H1 (cell line): ENCODE data around the gene TLK2. TPM values are rescaled to one million over a fixed set of nuclear protein-coding genes. Genes with fewer than 3 reads are reported as not detected.

Experiments used
- ATF3 ChIP-seq: IDR thresholded peaks from 2 replicates; pipeline ENCODE4 v1.6.1; 2011; ENCODE audit warnings: low read depth, mild to moderate bottlenecking, low read length; ENCODE audit not compliant: insufficient read depth
- CHD2 ChIP-seq: IDR thresholded peaks from 2 replicates; pipeline ENCODE4 v1.6.1; 2012; ENCODE audit warnings: low read length, improper control_type of control experiment
- CHD7 ChIP-seq: fragments of 300-600 bp; sonication (generic); IDR thresholded peaks from 2 replicates; pipeline ENCODE4 v1.7.1; 2012; ENCODE audit warnings: low read length, moderate library complexity, mild to moderate bottlenecking, inconsistent platforms; ENCODE audit not compliant: insufficient replicate concordance
- CTBP2 ChIP-seq: IDR thresholded peaks from 2 replicates; pipeline ENCODE4 v1.7.0; 2011; ENCODE audit warnings: borderline replicate concordance, mild to moderate bottlenecking, moderate library complexity, mixed read lengths, low read length; ENCODE audit not compliant: insufficient read depth, insufficient read length
- JUND ChIP-seq: IDR thresholded peaks from 2 replicates; pipeline ENCODE4 v1.6.1; 2011; ENCODE audit warnings: mild to moderate bottlenecking, improper control_type of control experiment, low read length
- KDM5A ChIP-seq: fragments of 200-600 bp; IDR thresholded peaks from 2 replicates; pipeline ENCODE4 v1.7.1; 2012; ENCODE audit warnings: mild to moderate bottlenecking, low read length, inconsistent platforms, mixed read lengths
- POLR2AphosphoS5 ChIP-seq: IDR thresholded peaks from 2 replicates; pipeline ENCODE4 v1.6.1; 2011; ENCODE audit warnings: low read depth, low read length
- SP2 ChIP-seq: IDR thresholded peaks from 2 replicates; pipeline ENCODE4 v1.6.1; 2012; ENCODE audit warnings: mild to moderate bottlenecking, low read length, inconsistent platforms
- USF2 ChIP-seq: IDR thresholded peaks from 2 replicates; pipeline ENCODE4 v1.6.1; 2011; ENCODE audit warnings: low read length, improper control_type of control experiment
- YY1 ChIP-seq: IDR thresholded peaks from 2 replicates; pipeline ENCODE4 v1.6.1; 2011; ENCODE audit warnings: low read depth, mild to moderate bottlenecking, low read length
- ZNF274 ChIP-seq: IDR thresholded peaks from 2 replicates; pipeline ENCODE4 v1.7.0; 2012; ENCODE audit warnings: low read length, borderline replicate concordance; ENCODE audit errors: extremely low read depth
- polyA plus RNA-seq, 7 experiments: library from polyadenylated mRNA; depleted of rRNA in 3 of 7; stranded (reverse) in 5 of 7; unstranded in 2 of 7; fragments of >200 nt in 5 of 7; fragments of 200-250 nt in 2 of 7; gene quantifications; 1 replicate in 5 of 7; 2 replicates in 1 of 7; 4 replicates in 1 of 7; pipeline versions ENCODE4 v1.2.1 to v1.2.3, GENCODE V29; 2011 to 2013; ENCODE audit warnings: missing spikeins in 2 of 7, mixed read lengths in 2 of 7
- total RNA-seq: library from RNA; stranded (reverse); fragmentation: NEBNext Ultra II Directional; extraction: Animal tissue kit (Norgen Biotek cat#: 25700); gene quantifications from 2 replicates; pipeline ENCODE4 v1.2.1, GENCODE V29; 2021

Gene TLK2
- total and polyA plus RNA-seq, 2 of the 8 experiments (the other 6 are each of a cell fraction or from before 2014, with no cell fraction given) = 43.1 to 59.9 TPM

- TF ChIP-seq CHD7 = no peak
- TF ChIP-seq CHD2 = no peak
- no peak for TF ChIP-seq ATF3
- TF ChIP-seq SP2 = no peak
- TF ChIP-seq USF2 = no peak
- TF ChIP-seq CTBP2 = no peak
- no peak for TF ChIP-seq KDM5A
- no peak for TF ChIP-seq YY1
- TF ChIP-seq ZNF274 = no peak
- TF ChIP-seq POLR2AphosphoS5 = no peak
- TF ChIP-seq JUND = no peak
These were observed 84.0 kb downstream of the TLK2 start (continued) for GRCh38 chr17:62562656-62563055.
